Calu3 (cell line): Measurements from ENCODE around the gene BTN1A1. TPM values are rescaled to one million over a fixed set of nuclear protein-coding genes. Genes with fewer than 3 reads are reported as not detected.
A peak's percentile ranks its signal among the peaks of the same experiment; 100 is the strongest.

Experiments used
- BruUV-seq: library from RNA; stranded (reverse); fragments of 400-500 nt; replicated peaks from 2 replicates; lab custom pipeline; 2021; lab: Mats Ljungman, UMichigan
- CTCF ChIA-PET: fragments of 300-600 bp; sonication (Branson Sonifier 250); formaldehyde crosslinking; loops from one replicate; lab custom pipeline; 2022; ENCODE audit warnings: antibody characterized with exemption; lab: Charles Lee
- DNase-seq: peaks from one replicate; pipeline ENCODE4 v3.0.0; 2022
- H3K27ac Mint-ChIP-seq: one replicate; pipeline ENCODE4 v1.8.0; 2022; ENCODE audit warnings: mixed read lengths; ENCODE audit not compliant: unreplicated experiment
- H3K27me3 Mint-ChIP-seq: one replicate; pipeline ENCODE4 v1.8.0; 2022; ENCODE audit warnings: mixed read lengths; ENCODE audit not compliant: unreplicated experiment
- H3K36me3 Mint-ChIP-seq: one replicate; pipeline ENCODE4 v1.8.0; 2022; ENCODE audit warnings: mild to moderate bottlenecking, moderate library complexity, mixed read lengths; ENCODE audit not compliant: insufficient read depth, unreplicated experiment
- H3K4me1 Mint-ChIP-seq: one replicate; pipeline ENCODE4 v1.8.0; 2022; ENCODE audit warnings: mild to moderate bottlenecking, low read depth, mixed read lengths; ENCODE audit not compliant: unreplicated experiment
- H3K4me3 Mint-ChIP-seq: one replicate; pipeline ENCODE4 v1.8.0; 2022; ENCODE audit warnings: mild to moderate bottlenecking, low read depth, moderate library complexity, mixed read lengths; ENCODE audit not compliant: unreplicated experiment
- H3K9me3 Mint-ChIP-seq: one replicate; pipeline ENCODE4 v1.8.0; 2022; ENCODE audit warnings: low read depth, mixed read lengths; ENCODE audit not compliant: unreplicated experiment
- intact Hi-C: fragments of 100-400 bp; cut with micrococcal nuclease; formaldehyde crosslinking; loops from one replicate; pipeline ENCODE4 v1.10.0; 2022; ENCODE audit not compliant: unreplicated experiment
- total RNA-seq: library from RNA; stranded (reverse); gene quantifications from 2 replicates; pipeline ENCODE4 v1.2.3, GENCODE V29; 2022
- TF ChIP-seq, protein P1 (sequence below): fragments of 200-600 bp; IDR thresholded peaks from one replicate; pipeline ENCODE4 v1.8.0; 2022; ENCODE audit warnings: antibody characterized with exemption; ENCODE audit not compliant: unreplicated experiment

Gene BTN1A1
- total RNA-seq, 1 experiment from 2014 or later: not detected

DNA sequence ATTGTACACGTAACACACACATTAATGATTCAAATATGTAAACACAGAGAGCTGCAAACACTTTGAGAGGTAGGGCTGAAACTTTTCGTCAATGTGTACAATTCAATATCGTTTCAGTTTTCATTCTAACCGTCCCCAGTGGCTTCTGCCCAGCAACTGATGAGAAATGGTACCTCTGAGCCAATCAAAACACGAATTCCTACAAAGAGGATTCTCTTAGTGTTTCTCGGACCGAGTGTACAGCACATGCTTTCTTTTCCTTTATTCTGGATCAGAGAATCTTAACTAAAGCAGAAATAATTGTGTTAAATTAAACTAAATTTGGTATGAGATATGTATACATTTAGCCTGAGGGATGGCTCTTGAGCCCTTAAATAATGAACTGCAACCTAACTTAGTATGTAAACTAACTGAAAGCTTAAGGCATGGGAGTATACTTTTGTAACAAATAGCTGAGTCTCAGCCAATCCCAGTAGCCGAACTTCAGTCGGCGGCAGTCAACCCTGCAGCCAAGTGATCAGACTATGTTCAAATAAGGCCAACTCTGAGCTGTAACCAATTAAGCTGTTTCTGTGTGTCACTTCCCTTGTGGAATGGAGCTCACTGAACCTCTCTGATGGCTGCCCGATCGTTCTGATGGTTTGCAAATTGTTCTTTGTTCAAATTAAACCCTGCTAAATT lies 26.2 kb upstream of the BTN1A1 start:
- no peaks in the 10 kb centered on the region for H3K27me3 Mint-ChIP-seq
- H3K4me3 Mint-ChIP-seq: peak overlapping the region; percentile 73
- H3K27ac Mint-ChIP-seq: peak overlapping the region; percentile 94
- no TSS peak for BruUV-seq
- peaks cover 16% of the 10 kb centered on the region for H3K36me3 Mint-ChIP-seq
- H3K4me1 Mint-ChIP-seq: peaks cover 25% of the 10 kb centered on the region
- H3K9me3 Mint-ChIP-seq: peaks cover 5% of the 10 kb centered on the region
- peak; percentile 79 for DNase-seq
- intact Hi-C loops: no loop called here
- CTCF ChIA-PET: interaction anchor here (0.5 to 1.4 kb wide), 8 partner anchors 9 to 132 kb away, joined by 3 to 5 read pairs (median 3); partner anchors contain the start of gene HMGN4
- TF ChIP-seq, protein P1, sequence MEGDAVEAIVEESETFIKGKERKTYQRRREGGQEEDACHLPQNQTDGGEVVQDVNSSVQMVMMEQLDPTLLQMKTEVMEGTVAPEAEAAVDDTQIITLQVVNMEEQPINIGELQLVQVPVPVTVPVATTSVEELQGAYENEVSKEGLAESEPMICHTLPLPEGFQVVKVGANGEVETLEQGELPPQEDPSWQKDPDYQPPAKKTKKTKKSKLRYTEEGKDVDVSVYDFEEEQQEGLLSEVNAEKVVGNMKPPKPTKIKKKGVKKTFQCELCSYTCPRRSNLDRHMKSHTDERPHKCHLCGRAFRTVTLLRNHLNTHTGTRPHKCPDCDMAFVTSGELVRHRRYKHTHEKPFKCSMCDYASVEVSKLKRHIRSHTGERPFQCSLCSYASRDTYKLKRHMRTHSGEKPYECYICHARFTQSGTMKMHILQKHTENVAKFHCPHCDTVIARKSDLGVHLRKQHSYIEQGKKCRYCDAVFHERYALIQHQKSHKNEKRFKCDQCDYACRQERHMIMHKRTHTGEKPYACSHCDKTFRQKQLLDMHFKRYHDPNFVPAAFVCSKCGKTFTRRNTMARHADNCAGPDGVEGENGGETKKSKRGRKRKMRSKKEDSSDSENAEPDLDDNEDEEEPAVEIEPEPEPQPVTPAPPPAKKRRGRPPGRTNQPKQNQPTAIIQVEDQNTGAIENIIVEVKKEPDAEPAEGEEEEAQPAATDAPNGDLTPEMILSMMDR: no peak

DNA sequence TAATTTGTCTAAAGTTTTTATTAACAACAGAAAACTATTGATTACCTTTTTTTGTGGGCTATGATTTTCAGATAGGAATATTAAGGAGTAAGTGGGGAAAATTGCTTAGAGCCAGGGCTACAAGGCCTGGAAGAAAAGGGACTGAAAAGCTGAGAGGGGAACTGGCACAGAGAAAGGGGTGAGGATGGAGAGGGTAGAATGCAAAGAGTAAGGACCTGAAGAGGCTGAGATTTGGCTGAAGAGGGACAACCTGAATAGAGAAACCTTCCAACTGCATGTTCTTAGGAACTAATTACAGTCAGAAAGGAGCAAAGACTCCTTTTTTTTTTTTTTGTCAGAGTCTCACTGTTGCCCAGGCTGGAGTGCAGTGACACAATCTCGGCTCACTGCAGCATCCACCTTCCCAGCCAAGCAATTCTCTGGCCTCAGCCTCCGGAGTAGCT lies 25.6 kb upstream of the BTN1A1 start:
- BruUV-seq: TSS peak; percentile 63
- Mint-ChIP-seq H3K4me3 (peak overlapping the region; percentile 73), H3K9me3 (peaks cover 5% of the 10 kb centered on the region), H3K27me3 (no peaks in the 10 kb centered on the region), H3K27ac (peak overlapping the region; percentile 94), H3K4me1 (peaks cover 25% of the 10 kb centered on the region), H3K36me3 (peaks cover 16% of the 10 kb centered on the region)
- DNase-seq: no peak
- intact Hi-C loops: no loop called here
- TF ChIP-seq, protein P1: no peak
- CTCF ChIA-PET: interaction anchor here (0.5 to 1.4 kb wide), 8 partner anchors 10 to 133 kb away, joined by 3 to 5 read pairs (median 3); partner anchors contain the start of gene HMGN4

- H3K4me1 Mint-ChIP-seq: peaks cover 25% of the 10 kb centered on the region
- H3K9me3 Mint-ChIP-seq: peaks cover 5% of the 10 kb centered on the region
- TF ChIP-seq, protein P1: no peak
- CTCF ChIA-PET: interaction anchor here (0.7 to 1.0 kb wide), 2 partner anchors 12 to 619 kb away, joined by 3 read pairs; no protein-coding TSS in a partner anchor
- no peaks in the 10 kb centered on the region for H3K27me3 Mint-ChIP-seq
- DNase-seq: no peak
- H3K27ac Mint-ChIP-seq: peak overlapping the region; percentile 75
- intact Hi-C loops: no loop called here
- peaks cover 16% of the 10 kb centered on the region for H3K36me3 Mint-ChIP-seq
- no TSS peak for BruUV-seq
- H3K4me3 Mint-ChIP-seq: no peak overlapping the region
Observed at GRCh38 chr6:26475823-26476729, 24.0 kb upstream of the BTN1A1 start.

GRCh38 chr6:26476896-26477295 lies 23.2 kb upstream of the BTN1A1 start:
- TF ChIP-seq, protein P1: no peak
- no TSS peak for BruUV-seq
- intact Hi-C loops: no loop called here
- Mint-ChIP-seq H3K4me1 (peaks cover 25% of the 10 kb centered on the region), H3K4me3 (no peak overlapping the region), H3K27ac (no peak overlapping the region), H3K27me3 (no peaks in the 10 kb centered on the region), H3K9me3 (no peaks in the 10 kb centered on the region), H3K36me3 (peaks cover 16% of the 10 kb centered on the region)
- no peak for DNase-seq
- CTCF ChIA-PET: interaction anchor here (0.6 to 0.7 kb wide), 3 partner anchors 34 to 619 kb away, joined by 3 to 14 read pairs (median 9); no protein-coding TSS in a partner anchor
